HEK293 (cell line): ENCODE data around the gene MED8.

Experiments
- CTCF ChIA-PET: fragments of 350-600 bp; formaldehyde crosslinking; extraction: SDS; loops from one replicate; lab custom pipeline; 2021; ENCODE audit warnings: antibody characterized with exemption; lab: Yijun Ruan, JAX
- POLR2A ChIA-PET: fragments of 300-600 bp; formaldehyde crosslinking; extraction: SDS; loops from one replicate; lab custom pipeline; 2020; ENCODE audit warnings: antibody characterized with exemption, inconsistent platforms; lab: Yijun Ruan, JAX
- H3K27ac ChIP-seq: fragments of 200-500 bp; sonication (Bioruptor generic); 2 replicates; pipeline ENCODE4 v1.5.1; 2014; ENCODE audit warnings: low read depth, low read length, control low read depth, inconsistent platforms; ENCODE audit errors: extremely low read depth
- H3K36me3 ChIP-seq, 2 experiments: fragments of 200-500 bp in 1 of 2; sonication (Bioruptor generic) in 1 of 2; 1 replicate in 1 of 2; 2 replicates in 1 of 2; pipeline ENCODE4 v1.5.1; 2014 to 2017; ENCODE audit warnings: inconsistent platforms in 2 of 2, low read length in 2 of 2; ENCODE audit not compliant: control insufficient read depth in 2 of 2, insufficient read depth in 1 of 2
- H3K4me1 ChIP-seq: fragments of 200-500 bp; sonication (Bioruptor generic); 2 replicates; pipeline ENCODE4 v1.5.1; 2014; ENCODE audit warnings: mild to moderate bottlenecking, low read length, inconsistent platforms; ENCODE audit not compliant: control insufficient read depth, insufficient read depth
- H3K4me3 ChIP-seq: 2 replicates; pipeline ENCODE4 v1.5.1; 2011; ENCODE audit warnings: low read depth, mild to moderate bottlenecking, control low read depth, low read length, moderate library complexity
- H3K9me3 ChIP-seq: fragments of 200-500 bp; sonication (Bioruptor generic); 2 replicates; pipeline ENCODE4 v1.5.1; 2014; ENCODE audit warnings: low read depth, low read length, inconsistent platforms; ENCODE audit not compliant: control insufficient read depth, insufficient read depth
- OSR2 ChIP-seq: fragments of 450-650 bp; formaldehyde crosslinking; IDR thresholded peaks from 2 replicates; pipeline ENCODE4 v1.5.1; 2016; ENCODE audit warnings: missing biosample characterization, missing genetic modification characterization
- REPIN1 ChIP-seq: fragments of 450-650 bp; formaldehyde crosslinking; IDR thresholded peaks from 2 replicates; pipeline ENCODE4 v1.5.1; 2017; ENCODE audit warnings: missing biosample characterization, missing genetic modification characterization, low read depth
- TCF7L2 ChIP-seq: IDR thresholded peaks from 2 replicates; pipeline ENCODE4 v1.6.1; 2011; ENCODE audit warnings: low read depth, mild to moderate bottlenecking, inconsistent platforms, low read length, moderate library complexity, borderline replicate concordance
- WT1 ChIP-seq: fragments of 450-650 bp; formaldehyde crosslinking; IDR thresholded peaks from 2 replicates; pipeline ENCODE4 v1.5.1; 2016; ENCODE audit warnings: missing biosample characterization, missing genetic modification characterization
- ZFP37 ChIP-seq: fragments of 450-650 bp; formaldehyde crosslinking; IDR thresholded peaks from 2 replicates; pipeline ENCODE4 v1.5.1; 2016; ENCODE audit warnings: missing biosample characterization, missing genetic modification characterization
- ZFP69B ChIP-seq: fragments of 450-650 bp; formaldehyde crosslinking; IDR thresholded peaks from 2 replicates; pipeline ENCODE4 v1.5.1; 2016; ENCODE audit warnings: missing biosample characterization, missing genetic modification characterization
- ZNF133 ChIP-seq: fragments of 450-650 bp; formaldehyde crosslinking; IDR thresholded peaks from 2 replicates; pipeline ENCODE4 v1.5.1; 2016; ENCODE audit warnings: missing biosample characterization, missing genetic modification characterization
- ZNF140 ChIP-seq: fragments of 450-650 bp; formaldehyde crosslinking; IDR thresholded peaks from 2 replicates; pipeline ENCODE4 v1.5.1; 2016; ENCODE audit warnings: missing biosample characterization, missing genetic modification characterization
- ZNF157 ChIP-seq: fragments of 450-650 bp; formaldehyde crosslinking; IDR thresholded peaks from 2 replicates; pipeline ENCODE4 v1.5.1; 2016; ENCODE audit warnings: missing biosample characterization, missing genetic modification characterization
- ZNF169 ChIP-seq: fragments of 450-650 bp; formaldehyde crosslinking; IDR thresholded peaks from 2 replicates; pipeline ENCODE4 v1.5.1; 2016; ENCODE audit warnings: missing biosample characterization, missing genetic modification characterization
- ZNF221 ChIP-seq: fragments of 450-650 bp; formaldehyde crosslinking; IDR thresholded peaks from 2 replicates; pipeline ENCODE4 v1.5.1; 2017; ENCODE audit warnings: missing biosample characterization, missing genetic modification characterization, borderline replicate concordance
- ZNF23 ChIP-seq: fragments of 450-650 bp; formaldehyde crosslinking; IDR thresholded peaks from 2 replicates; pipeline ENCODE4 v1.5.1; 2016; ENCODE audit warnings: missing biosample characterization, missing genetic modification characterization, borderline replicate concordance
- ZNF248 ChIP-seq: fragments of 450-650 bp; formaldehyde crosslinking; IDR thresholded peaks from 2 replicates; pipeline ENCODE4 v1.5.1; 2017; ENCODE audit warnings: missing biosample characterization, missing genetic modification characterization
- ZNF354C ChIP-seq: fragments of 450-650 bp; formaldehyde crosslinking; IDR thresholded peaks from 2 replicates; pipeline ENCODE4 v1.5.1; 2016; ENCODE audit warnings: missing biosample characterization, missing genetic modification characterization, low read depth, borderline replicate concordance
- ZNF391 ChIP-seq: fragments of 450-650 bp; formaldehyde crosslinking; IDR thresholded peaks from 2 replicates; pipeline ENCODE4 v1.5.1; 2016; ENCODE audit warnings: low read depth, missing biosample characterization, missing genetic modification characterization, borderline replicate concordance
- ZNF501 ChIP-seq: fragments of 450-650 bp; formaldehyde crosslinking; IDR thresholded peaks from 2 replicates; pipeline ENCODE4 v1.5.1; 2016; ENCODE audit warnings: missing biosample characterization, missing genetic modification characterization
- ZNF510 ChIP-seq: fragments of 450-650 bp; formaldehyde crosslinking; IDR thresholded peaks from 2 replicates; pipeline ENCODE4 v1.5.1; 2018; ENCODE audit warnings: mild to moderate bottlenecking, missing genetic modification characterization, missing biosample characterization; ENCODE audit not compliant: insufficient replicate concordance
- ZNF530 ChIP-seq: fragments of 450-650 bp; formaldehyde crosslinking; IDR thresholded peaks from 2 replicates; pipeline ENCODE4 v1.5.1; 2016; ENCODE audit warnings: low read depth, missing biosample characterization, missing genetic modification characterization
- ZNF560 ChIP-seq: fragments of 450-650 bp; formaldehyde crosslinking; IDR thresholded peaks from 2 replicates; pipeline ENCODE4 v1.5.1; 2017; ENCODE audit warnings: missing biosample characterization, missing genetic modification characterization, borderline replicate concordance
- ZNF623 ChIP-seq: fragments of 450-650 bp; formaldehyde crosslinking; IDR thresholded peaks from 2 replicates; pipeline ENCODE4 v1.5.1; 2016; ENCODE audit warnings: missing biosample characterization, missing genetic modification characterization
- ZNF654 ChIP-seq: fragments of 450-650 bp; formaldehyde crosslinking; IDR thresholded peaks from 2 replicates; pipeline ENCODE4 v1.5.1; 2016; ENCODE audit warnings: low read depth, missing biosample characterization, missing genetic modification characterization
- ZNF791 ChIP-seq: fragments of 450-650 bp; formaldehyde crosslinking; IDR thresholded peaks from 2 replicates; pipeline ENCODE4 v1.5.1; 2016; ENCODE audit warnings: missing biosample characterization, missing genetic modification characterization
- TF ChIP-seq, protein P1 (sequence below): fragments of 450-650 bp; formaldehyde crosslinking; IDR thresholded peaks from 2 replicates; pipeline ENCODE4 v1.5.1; 2016; ENCODE audit warnings: missing biosample characterization, missing genetic modification characterization, low read depth
- TF ChIP-seq, protein P2 (sequence below): fragments of 450-650 bp; formaldehyde crosslinking; IDR thresholded peaks from 2 replicates; pipeline ENCODE4 v1.5.1; 2017; ENCODE audit warnings: missing biosample characterization, missing genetic modification characterization
- TF ChIP-seq, protein P3 (sequence below): fragments of 450-650 bp; IDR thresholded peaks from 2 replicates; pipeline ENCODE4 v1.5.1; 2018; ENCODE audit warnings: missing biosample characterization, missing genetic modification characterization
- TF ChIP-seq, protein P4 (sequence below): fragments of 450-650 bp; IDR thresholded peaks from 2 replicates; pipeline ENCODE4 v1.5.1; 2018; ENCODE audit warnings: missing biosample characterization, mild to moderate bottlenecking, missing genetic modification characterization

Gene MED8

DNA sequence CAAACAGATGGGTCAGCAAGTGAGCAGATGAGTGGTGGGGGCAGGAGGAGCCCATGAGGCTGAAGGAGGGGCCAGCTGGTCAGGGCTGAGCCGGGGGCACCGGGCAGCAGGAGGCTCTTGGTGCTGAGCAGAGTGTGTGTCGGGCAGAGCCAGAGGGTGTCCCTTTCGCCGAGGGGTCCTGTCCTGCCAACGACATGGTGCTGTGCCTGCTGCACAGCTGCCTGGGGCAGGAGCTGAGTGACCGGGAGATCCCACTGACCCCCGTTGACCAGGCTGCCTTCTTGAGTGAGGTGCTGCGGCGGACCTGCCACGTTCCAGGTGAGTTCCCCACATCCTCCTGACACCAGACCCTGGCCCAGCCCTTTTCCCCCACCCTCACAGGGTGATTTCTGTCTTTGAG, 36.6 kb upstream of the MED8 start (continued):
- TF ChIP-seq ZNF169: no peak
- TF ChIP-seq, protein P1, sequence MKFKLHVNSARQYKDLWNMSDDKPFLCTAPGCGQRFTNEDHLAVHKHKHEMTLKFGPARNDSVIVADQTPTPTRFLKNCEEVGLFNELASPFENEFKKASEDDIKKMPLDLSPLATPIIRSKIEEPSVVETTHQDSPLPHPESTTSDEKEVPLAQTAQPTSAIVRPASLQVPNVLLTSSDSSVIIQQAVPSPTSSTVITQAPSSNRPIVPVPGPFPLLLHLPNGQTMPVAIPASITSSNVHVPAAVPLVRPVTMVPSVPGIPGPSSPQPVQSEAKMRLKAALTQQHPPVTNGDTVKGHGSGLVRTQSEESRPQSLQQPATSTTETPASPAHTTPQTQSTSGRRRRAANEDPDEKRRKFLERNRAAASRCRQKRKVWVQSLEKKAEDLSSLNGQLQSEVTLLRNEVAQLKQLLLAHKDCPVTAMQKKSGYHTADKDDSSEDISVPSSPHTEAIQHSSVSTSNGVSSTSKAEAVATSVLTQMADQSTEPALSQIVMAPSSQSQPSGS: no peak
- no peak for TF ChIP-seq ZNF354C (tag by site-specific recombination)
- TF ChIP-seq OSR2 (tag by site-specific recombination): no peak
- TF ChIP-seq ZNF157: no peak
- no peak for TF ChIP-seq ZNF221 (tag by site-specific recombination)
- TF ChIP-seq ZNF791 (tag by site-specific recombination): no peak
- TF ChIP-seq, all 188 proteins: peak for 0

DNA sequence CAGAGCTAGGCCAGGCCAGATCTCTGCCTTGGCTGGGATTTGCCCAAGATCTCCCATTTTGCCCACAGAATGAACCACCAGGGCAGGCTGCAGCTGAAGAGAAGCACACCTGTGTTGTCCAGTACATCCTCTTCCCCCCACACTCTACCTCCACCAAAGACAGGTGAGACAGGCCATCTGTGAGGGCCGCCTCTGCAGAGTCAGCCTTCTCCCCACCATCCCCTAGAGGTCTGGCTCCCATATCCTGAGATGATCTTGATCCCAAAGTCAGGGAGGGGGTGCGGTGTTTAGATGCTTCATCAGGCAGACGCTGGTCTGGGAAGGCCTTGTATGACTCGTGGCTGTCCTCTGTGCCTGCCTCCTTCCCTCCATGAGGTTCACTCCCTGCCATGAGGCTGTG, 35.4 kb upstream of the MED8 start:
- no peaks in the 10 kb centered on the region for H3K4me1 ChIP-seq
- no peaks in the 10 kb centered on the region for H3K9me3 ChIP-seq
- H3K27ac ChIP-seq: no peak overlapping the region
- H3K4me3 ChIP-seq: no peak overlapping the region
- CTCF ChIA-PET: interaction anchor here (0.5 to 0.6 kb wide), 2 partner anchors 193 to 232 kb away, joined by 3 read pairs; no protein-coding TSS in a partner anchor
- peaks cover 12 to 100% of the 10 kb centered on the region in 2 experiments for H3K36me3 ChIP-seq
- POLR2A ChIA-PET: interaction anchor here (0.8 to 1.2 kb wide), 2 partner anchors 15 to 29 kb away, joined by 3 to 4 read pairs; partner anchors contain the start of gene HYI
- TF ChIP-seq ZNF133 (tag by site-specific recombination) (no peak), ZFP37 (tag by site-specific recombination) (no peak), ZNF530 (no peak), ZNF501 (no peak), ZNF560 (no peak), TCF7L2 (no peak), REPIN1 (tag by site-specific recombination) (no peak), ZNF140 (no peak)
- TF ChIP-seq, protein P2, sequence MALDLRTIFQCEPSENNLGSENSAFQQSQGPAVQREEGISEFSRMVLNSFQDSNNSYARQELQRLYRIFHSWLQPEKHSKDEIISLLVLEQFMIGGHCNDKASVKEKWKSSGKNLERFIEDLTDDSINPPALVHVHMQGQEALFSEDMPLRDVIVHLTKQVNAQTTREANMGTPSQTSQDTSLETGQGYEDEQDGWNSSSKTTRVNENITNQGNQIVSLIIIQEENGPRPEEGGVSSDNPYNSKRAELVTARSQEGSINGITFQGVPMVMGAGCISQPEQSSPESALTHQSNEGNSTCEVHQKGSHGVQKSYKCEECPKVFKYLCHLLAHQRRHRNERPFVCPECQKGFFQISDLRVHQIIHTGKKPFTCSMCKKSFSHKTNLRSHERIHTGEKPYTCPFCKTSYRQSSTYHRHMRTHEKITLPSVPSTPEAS (tag by site-specific recombination): no peak
- TF ChIP-seq, protein P3, sequence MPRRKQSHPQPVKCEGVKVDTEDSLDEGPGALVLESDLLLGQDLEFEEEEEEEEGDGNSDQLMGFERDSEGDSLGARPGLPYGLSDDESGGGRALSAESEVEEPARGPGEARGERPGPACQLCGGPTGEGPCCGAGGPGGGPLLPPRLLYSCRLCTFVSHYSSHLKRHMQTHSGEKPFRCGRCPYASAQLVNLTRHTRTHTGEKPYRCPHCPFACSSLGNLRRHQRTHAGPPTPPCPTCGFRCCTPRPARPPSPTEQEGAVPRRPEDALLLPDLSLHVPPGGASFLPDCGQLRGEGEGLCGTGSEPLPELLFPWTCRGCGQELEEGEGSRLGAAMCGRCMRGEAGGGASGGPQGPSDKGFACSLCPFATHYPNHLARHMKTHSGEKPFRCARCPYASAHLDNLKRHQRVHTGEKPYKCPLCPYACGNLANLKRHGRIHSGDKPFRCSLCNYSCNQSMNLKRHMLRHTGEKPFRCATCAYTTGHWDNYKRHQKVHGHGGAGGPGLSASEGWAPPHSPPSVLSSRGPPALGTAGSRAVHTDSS (tag by site-specific recombination): no peak

DNA sequence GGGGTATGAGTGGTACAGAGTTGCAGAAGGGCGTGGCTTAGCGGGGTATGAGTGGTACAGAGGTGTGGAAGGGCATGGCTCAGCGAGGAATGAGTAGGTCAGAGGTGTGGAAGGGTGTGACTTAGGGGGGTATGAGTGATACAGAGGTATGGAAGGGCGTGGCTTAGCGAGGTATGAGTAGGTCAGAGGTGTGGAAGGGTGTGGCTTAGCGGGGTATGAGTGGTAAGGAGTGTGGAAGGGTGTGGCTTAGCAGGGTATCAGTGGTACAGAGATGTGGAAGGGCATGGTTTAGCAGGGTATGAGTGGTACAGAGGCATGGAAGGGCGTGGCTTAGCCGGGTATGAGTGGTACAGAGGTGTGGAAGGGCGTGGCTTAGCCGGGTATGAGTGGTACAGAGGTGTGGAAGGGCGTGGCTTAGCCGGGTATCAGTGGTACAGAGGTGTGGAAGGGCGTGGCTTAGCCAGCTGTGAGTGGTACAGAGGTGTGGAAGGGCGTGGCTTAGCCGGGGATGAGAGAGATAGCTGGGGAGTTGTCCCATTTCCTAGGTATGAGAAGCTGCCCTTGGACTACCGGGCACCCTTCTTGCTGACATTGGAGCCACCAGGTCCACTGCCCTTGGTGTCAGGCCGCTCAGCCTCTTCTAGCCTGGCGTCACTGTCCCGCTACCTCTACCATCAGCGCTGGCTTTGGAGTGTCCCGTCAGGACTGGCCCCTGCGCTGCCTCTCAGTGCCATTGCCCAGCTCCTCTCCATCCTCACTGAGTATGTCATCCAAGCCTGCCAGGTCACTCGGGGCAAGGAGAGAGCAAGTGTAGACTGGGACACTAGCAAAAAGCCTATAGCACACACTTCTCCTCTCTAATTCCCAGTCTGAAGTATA, 34.3 kb upstream of the MED8 start:
- Histone ChIP-seq H3K4me3 (no peak overlapping the region), H3K9me3 (no peaks in the 10 kb centered on the region), H3K4me1 (no peaks in the 10 kb centered on the region), H3K36me3 (peaks cover 9 to 100% of the 10 kb centered on the region in 2 experiments), H3K27ac (no peak overlapping the region)
- CTCF ChIA-PET: interaction anchor here (0.7 kb wide), 1 partner anchor 9 kb away, joined by 3 read pairs; no protein-coding TSS in a partner anchor
- POLR2A ChIA-PET: interaction anchor here (0.6 to 1.2 kb wide), 3 partner anchors 10 to 30 kb away, joined by 3 to 4 read pairs (median 3); partner anchors contain the start of gene HYI
- TF ChIP-seq ZNF654 (no peak), ZNF391 (tag by site-specific recombination) (no peak), ZNF23 (tag by site-specific recombination) (no peak), ZNF510 (no peak), ZNF623 (tag by site-specific recombination) (no peak), ZNF248 (tag by site-specific recombination) (no peak), ZNF133 (tag by site-specific recombination) (no peak), ZFP69B (tag by site-specific recombination) (no peak), WT1 (no peak)
- TF ChIP-seq, protein P4, sequence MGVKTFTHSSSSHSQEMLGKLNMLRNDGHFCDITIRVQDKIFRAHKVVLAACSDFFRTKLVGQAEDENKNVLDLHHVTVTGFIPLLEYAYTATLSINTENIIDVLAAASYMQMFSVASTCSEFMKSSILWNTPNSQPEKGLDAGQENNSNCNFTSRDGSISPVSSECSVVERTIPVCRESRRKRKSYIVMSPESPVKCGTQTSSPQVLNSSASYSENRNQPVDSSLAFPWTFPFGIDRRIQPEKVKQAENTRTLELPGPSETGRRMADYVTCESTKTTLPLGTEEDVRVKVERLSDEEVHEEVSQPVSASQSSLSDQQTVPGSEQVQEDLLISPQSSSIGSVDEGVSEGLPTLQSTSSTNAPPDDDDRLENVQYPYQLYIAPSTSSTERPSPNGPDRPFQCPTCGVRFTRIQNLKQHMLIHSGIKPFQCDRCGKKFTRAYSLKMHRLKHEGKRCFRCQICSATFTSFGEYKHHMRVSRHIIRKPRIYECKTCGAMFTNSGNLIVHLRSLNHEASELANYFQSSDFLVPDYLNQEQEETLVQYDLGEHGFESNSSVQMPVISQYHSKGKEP: no peak
